Erythroblast (primary cell): ENCODE measurements around the gene C1orf185.

Source experiments
- GATA1 ChIP-seq: IDR thresholded peaks from 2 replicates; pipeline ENCODE4 v1.6.1; 2011; ENCODE audit warnings: low read depth, mild to moderate bottlenecking, control low read depth, low read length, moderate library complexity
- POLR2A ChIP-seq: IDR thresholded peaks from 2 replicates; pipeline ENCODE4 v1.6.1; 2011; ENCODE audit warnings: mild to moderate bottlenecking, low read length

DNA sequence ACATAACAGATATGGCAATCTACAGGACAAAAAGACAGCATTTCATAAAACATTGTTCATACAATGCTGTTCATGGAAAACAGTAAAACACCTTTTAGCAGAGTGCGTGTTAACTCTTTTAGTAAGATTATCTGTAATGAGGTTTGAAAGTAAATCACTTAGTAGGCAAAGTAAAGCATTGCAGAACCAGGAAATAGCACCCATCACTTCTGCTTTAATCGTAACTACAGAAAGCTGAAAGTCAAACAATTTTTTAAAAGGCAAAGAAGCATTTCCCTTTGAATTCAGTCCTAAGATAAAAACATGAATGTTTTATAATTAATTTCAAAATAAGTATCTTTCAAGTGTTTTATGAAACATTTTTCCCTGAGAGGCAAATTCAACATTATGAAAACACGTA is 70.8 kb downstream of the C1orf185 start:
- TF ChIP-seq GATA1 (no peak), POLR2A (no peak)
